ENCODE measurements around the gene SRRM1. TPM values are rescaled to one million over a fixed set of nuclear protein-coding genes. Genes with fewer than 3 reads are reported as not detected.
A peak's percentile ranks its signal among the peaks of the same experiment; 100 is the strongest.

SRRM1 gene
- total and polyA plus RNA-seq, 9 of the 15 experiments (the other 6 are each of a cell fraction or from before 2014, with no cell fraction given) = 54.5 to 268 (median 115) TPM

- no peak for TF ChIP-seq ZZZ3 (IDR thresholded peaks at IDR 0.05)
- TF ChIP-seq PML (IDR thresholded peaks at IDR 0.05; ENCODE audit: low read length) = no peak
- no peak for TF ChIP-seq ZNF609 (CRISPR knock-in tag; IDR thresholded peaks at IDR 0.05; ENCODE audit: borderline replicate concordance)
- peak; percentile 35; the same call in 1 of the 2 replicates for TF ChIP-seq PKNOX1 (IDR thresholded peaks at IDR 0.05)
- TF ChIP-seq HMBOX1 (IDR thresholded peaks at IDR 0.05) = peak; percentile 75
- TF ChIP-seq RAD21 (CRISPR knock-in tag; conservative IDR thresholded peaks at IDR 0.05 in 1 of 2, IDR thresholded peaks at IDR 0.05 in 1 of 2) = 0 out of 4 replicates have a peak, but pooled peaks of 1 of the 2 experiments have one; percentile 6
- no peak for TF ChIP-seq NFE2 (IDR thresholded peaks at IDR 0.05; ENCODE audit: low read depth)
- TF ChIP-seq MAFF (IDR thresholded peaks at IDR 0.05; ENCODE audit: low read length) = no peak
- TF ChIP-seq SMARCA4 (IDR thresholded peaks at IDR 0.05) = peak; percentile 81
- no peak for TF ChIP-seq NFYB (IDR thresholded peaks at IDR 0.05; ENCODE audit: extremely low read depth, insufficient read length)
- TF ChIP-seq MEIS2 (IDR thresholded peaks at IDR 0.05; ENCODE audit: partially characterized antibody) = peak; percentile 82
- peak; percentile 40 for TF ChIP-seq NEUROD1 (IDR thresholded peaks at IDR 0.05; ENCODE audit: borderline replicate concordance, low read depth, low read length, partially characterized antibody)
- peak; percentile 19; the same call in 1 of the 2 replicates for TF ChIP-seq C11orf30 (IDR thresholded peaks at IDR 0.05; ENCODE audit: low read depth)
- no peak for TF ChIP-seq ZSCAN32 (CRISPR knock-in tag; IDR thresholded peaks at IDR 0.05)
- TF ChIP-seq ARID1B (IDR thresholded peaks at IDR 0.05) = peak; percentile 63; the same call in 1 of the 2 replicates
- TF ChIP-seq SMARCE1 (IDR thresholded peaks at IDR 0.05) = peak; percentile 81
Observed at GRCh38 chr1:24683713-24684162, 40.6 kb downstream of the SRRM1 start (continued).
